ENCODE results near the gene BUB1B.

BUB1B gene

GRCh38 chr15:40243126-40243810, 82.4 kb downstream of the BUB1B start:
- TF ChIP-seq CTCF (IDR thresholded peaks at IDR 0.05; ENCODE audit: low read depth, low read length), result no peak
- H3K36me3 ChIP-seq, result no peaks in the 10 kb centered on the region
- H3K9me3 ChIP-seq (ENCODE audit: severe bottlenecking), result no peaks in the 10 kb centered on the region
- no peak overlapping the region for H3K4me3 ChIP-seq (ENCODE audit: low read depth, low read length)
- H3K27me3 ChIP-seq (ENCODE audit: insufficient read depth, low read depth, severe bottlenecking), result no peaks in the 10 kb centered on the region
- H3K27ac ChIP-seq, result no peak overlapping the region
- no peak for DNase-seq

- peak; percentile 4 for DNase-seq
- no peaks in the 10 kb centered on the region for H3K27me3 ChIP-seq (ENCODE audit: insufficient read depth, low read depth, severe bottlenecking)
- no peaks in the 10 kb centered on the region for H3K9me3 ChIP-seq (ENCODE audit: severe bottlenecking)
- no peak overlapping the region for H3K4me3 ChIP-seq (ENCODE audit: low read depth, low read length)
- no peak overlapping the region for H3K27ac ChIP-seq
- no peaks in the 10 kb centered on the region for H3K36me3 ChIP-seq
- no peak for TF ChIP-seq CTCF (IDR thresholded peaks at IDR 0.05; ENCODE audit: low read depth, low read length)
Observed at GRCh38 chr15:40244961-40245523, 84.2 kb downstream of the BUB1B start.

GRCh38 chr15:40245666-40246450, 85.0 kb downstream of the BUB1B start:
- Histone ChIP-seq H3K27me3 (ENCODE audit: insufficient read depth, low read depth, severe bottlenecking) (no peaks in the 10 kb centered on the region), H3K27ac (no peak overlapping the region), H3K9me3 (ENCODE audit: severe bottlenecking) (no peaks in the 10 kb centered on the region), H3K4me3 (ENCODE audit: low read depth, low read length) (no peak overlapping the region), H3K36me3 (no peaks in the 10 kb centered on the region)
- TF ChIP-seq CTCF (IDR thresholded peaks at IDR 0.05; ENCODE audit: low read depth, low read length), result no peak
- DNase-seq, result peak; percentile 4

GRCh38 chr15:40246496-40247280, 85.8 kb downstream of the BUB1B start:
- no peaks in the 10 kb centered on the region for H3K27me3 ChIP-seq (ENCODE audit: insufficient read depth, low read depth, severe bottlenecking)
- no peak overlapping the region for H3K27ac ChIP-seq
- no peaks in the 10 kb centered on the region for H3K36me3 ChIP-seq
- no peak for DNase-seq
- TF ChIP-seq CTCF (IDR thresholded peaks at IDR 0.05; ENCODE audit: low read depth, low read length), result no peak
- H3K9me3 ChIP-seq (ENCODE audit: severe bottlenecking), result no peaks in the 10 kb centered on the region
- no peak overlapping the region for H3K4me3 ChIP-seq (ENCODE audit: low read depth, low read length)

- no peak for DNase-seq
- H3K36me3 ChIP-seq, result no peaks in the 10 kb centered on the region
- no peaks in the 10 kb centered on the region for H3K9me3 ChIP-seq (ENCODE audit: severe bottlenecking)
- no peak overlapping the region for H3K4me3 ChIP-seq (ENCODE audit: low read depth, low read length)
- H3K27me3 ChIP-seq (ENCODE audit: insufficient read depth, low read depth, severe bottlenecking), result no peaks in the 10 kb centered on the region
- H3K27ac ChIP-seq, result no peak overlapping the region
- no peak for TF ChIP-seq CTCF (IDR thresholded peaks at IDR 0.05; ENCODE audit: low read depth, low read length)
Observed at GRCh38 chr15:40247406-40247971, 86.6 kb downstream of the BUB1B start.

Data from WERI-Rb-1 (cell line).